MM.1S (cell line): ENCODE results near the gene CXCL3.

Source experiments
- DNase-seq: peaks from one replicate; pipeline ENCODE4 v3.0.0-alpha.2; 2015
- H2AFZ ChIP-seq: fragments of 300-600 bp; sonication (generic); 2 replicates; pipeline ENCODE4 v1.6.0; 2016; ENCODE audit warnings: antibody characterized with exemption, low read length
- H3F3A ChIP-seq: fragments of 300-600 bp; sonication (generic); 2 replicates; pipeline ENCODE4 v1.6.1; 2016; ENCODE audit warnings: mild to moderate bottlenecking, antibody characterized with exemption, low read length, moderate library complexity, mixed read lengths; ENCODE audit not compliant: insufficient read depth
- H3K27ac ChIP-seq: fragments of 300-600 bp; sonication (generic); 2 replicates; pipeline ENCODE4 v1.5.1; 2016; ENCODE audit warnings: mild to moderate bottlenecking, low read length
- H3K27me3 ChIP-seq: fragments of 300-600 bp; sonication (generic); replicated peaks from 2 replicates; pipeline ENCODE4 v1.6.0; 2016; ENCODE audit warnings: low read length; ENCODE audit not compliant: insufficient read depth
- H3K36me3 ChIP-seq: fragments of 300-600 bp; sonication (generic); replicated peaks from 2 replicates; pipeline ENCODE4 v1.6.1; 2016; ENCODE audit warnings: mild to moderate bottlenecking, low read length, mixed read lengths; ENCODE audit not compliant: insufficient read depth
- H3K4me1 ChIP-seq: fragments of 300-600 bp; sonication (generic); 2 replicates; pipeline ENCODE4 v1.6.1; 2016; ENCODE audit warnings: low read length, mixed read lengths
- H3K4me2 ChIP-seq: fragments of 300-600 bp; sonication (generic); 2 replicates; pipeline ENCODE4 v1.6.0; 2016; ENCODE audit warnings: low read depth, low read length
- H3K4me3 ChIP-seq: fragments of 300-600 bp; sonication (generic); 2 replicates; pipeline ENCODE4 v1.5.1; 2016; ENCODE audit warnings: low read length, mixed read lengths
- H3K79me2 ChIP-seq: fragments of 300-600 bp; sonication (generic); 2 replicates; pipeline ENCODE4 v1.6.1; 2016; ENCODE audit warnings: mixed run types, low read length, mixed read lengths
- H3K9ac ChIP-seq: fragments of 300-600 bp; sonication (generic); 2 replicates; pipeline ENCODE4 v1.6.1; 2016; ENCODE audit warnings: low read length, mixed read lengths
- H3K9me2 ChIP-seq: fragments of 300-600 bp; sonication (generic); replicated peaks from 2 replicates; pipeline ENCODE4 v1.6.1; 2016; ENCODE audit warnings: mild to moderate bottlenecking, low read length, mixed read lengths; ENCODE audit not compliant: insufficient read depth
- H3K9me3 ChIP-seq: fragments of 300-600 bp; sonication (generic); replicated peaks from 2 replicates; pipeline ENCODE4 v1.6.1; 2016; ENCODE audit warnings: mild to moderate bottlenecking, low read length, mixed read lengths; ENCODE audit not compliant: insufficient read depth
- H4K20me1 ChIP-seq: fragments of 300-600 bp; sonication (generic); 2 replicates; pipeline ENCODE4 v1.6.1; 2016; ENCODE audit warnings: mild to moderate bottlenecking, low read length, moderate library complexity, mixed read lengths; ENCODE audit not compliant: insufficient read depth
- CTCF ChIP-seq: fragments of 300-600 bp; sonication (generic); IDR thresholded peaks from 2 replicates; pipeline ENCODE4 v1.5.1; 2016; ENCODE audit warnings: antibody characterized with exemption, low read length, mixed read lengths
- EZH2 ChIP-seq: fragments of 300-600 bp; sonication (generic); optimal IDR thresholded peaks from 2 replicates; pipeline ENCODE3; 2017; ENCODE audit warnings: low read depth, mild to moderate bottlenecking, antibody characterized with exemption, low read length, mixed read lengths
- EZH2phosphoT487 ChIP-seq: fragments of 300-600 bp; sonication (generic); IDR thresholded peaks from 2 replicates; pipeline ENCODE4 v1.6.1; 2018; ENCODE audit warnings: antibody characterized with exemption, low read length

Gene CXCL3

DNA sequence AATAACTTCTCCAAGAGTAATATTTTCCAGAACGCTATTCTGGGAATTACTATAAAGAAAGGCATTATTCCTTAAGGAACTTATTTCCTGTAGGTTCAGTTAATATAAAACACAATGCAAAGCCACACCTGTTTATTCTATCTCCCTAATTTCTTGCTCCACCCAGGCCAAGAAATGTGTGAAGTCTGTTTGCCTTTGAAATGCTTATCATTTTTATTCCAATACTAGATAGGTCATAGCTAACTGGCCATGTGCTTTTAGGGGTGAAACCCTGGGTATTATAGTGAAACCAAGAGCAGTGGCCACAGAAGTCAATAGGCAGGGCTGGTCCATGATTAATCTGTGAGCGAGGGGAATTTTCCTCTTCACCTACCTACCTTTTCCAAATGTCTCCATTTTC, 14.8 kb downstream of the CXCL3 start:
- H3K4me3 ChIP-seq: no peak overlapping the region
- H3K27me3 ChIP-seq: no peaks in the 10 kb centered on the region
- H3K9me2 ChIP-seq: no peaks in the 10 kb centered on the region
- no peaks in the 10 kb centered on the region for H4K20me1 ChIP-seq
- H3K79me2 ChIP-seq: no peaks in the 10 kb centered on the region
- DNase-seq: no peak
- H2AFZ ChIP-seq: no peak overlapping the region
- H3K9me3 ChIP-seq: no peaks in the 10 kb centered on the region
- no peak overlapping the region for H3K4me2 ChIP-seq
- TF ChIP-seq EZH2: no peak
- no peak for TF ChIP-seq EZH2phosphoT487
- TF ChIP-seq CTCF: no peak
- H3K9ac ChIP-seq: no peak overlapping the region
- H3F3A ChIP-seq: no peaks in the 10 kb centered on the region
- no peak overlapping the region for H3K27ac ChIP-seq
- H3K36me3 ChIP-seq: no peaks in the 10 kb centered on the region
- H3K4me1 ChIP-seq: no peaks in the 10 kb centered on the region

GRCh38 chr4:74021601-74022000, 16.9 kb downstream of the CXCL3 start:
- no peak for DNase-seq
- Histone ChIP-seq H3K27ac (no peak overlapping the region), H3K27me3 (no peaks in the 10 kb centered on the region), H3K4me2 (no peak overlapping the region), H3K9me2 (no peaks in the 10 kb centered on the region), H3K4me1 (no peaks in the 10 kb centered on the region), H3F3A (no peaks in the 10 kb centered on the region), H2AFZ (no peak overlapping the region), H3K79me2 (no peaks in the 10 kb centered on the region), H3K36me3 (no peaks in the 10 kb centered on the region), H3K9me3 (no peaks in the 10 kb centered on the region), H4K20me1 (no peaks in the 10 kb centered on the region), H3K4me3 (no peak overlapping the region), H3K9ac (no peak overlapping the region)
- TF ChIP-seq EZH2: no peak
- TF ChIP-seq CTCF: no peak
- no peak for TF ChIP-seq EZH2phosphoT487

DNA sequence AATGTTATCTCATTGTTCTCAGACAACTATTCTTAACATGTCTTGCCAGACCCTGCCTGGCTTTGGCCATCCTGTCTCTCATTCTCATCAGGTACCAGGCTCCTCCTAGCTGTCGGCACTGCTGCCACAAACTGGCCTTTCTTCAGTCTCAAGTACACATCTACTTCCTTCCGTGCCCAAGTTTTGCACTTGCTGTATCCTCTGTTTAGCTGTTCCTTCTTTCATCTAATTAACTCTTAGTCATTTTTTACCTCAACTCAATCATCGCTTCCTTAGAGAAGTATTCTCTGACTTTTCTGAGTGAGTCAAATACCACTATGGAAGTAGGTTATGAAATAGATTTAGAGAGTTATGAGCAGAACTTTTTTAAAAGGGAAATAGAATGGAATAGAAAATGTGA, 19.7 kb downstream of the CXCL3 start:
- no peak for DNase-seq
- Histone ChIP-seq H3K4me1 (no peaks in the 10 kb centered on the region), H3K4me3 (no peak overlapping the region), H3K36me3 (no peaks in the 10 kb centered on the region), H3K4me2 (no peak overlapping the region), H4K20me1 (no peaks in the 10 kb centered on the region), H3K9me3 (no peaks in the 10 kb centered on the region), H3K9me2 (no peaks in the 10 kb centered on the region), H3K27ac (no peak overlapping the region), H3F3A (no peaks in the 10 kb centered on the region), H3K79me2 (no peaks in the 10 kb centered on the region), H3K9ac (no peak overlapping the region), H3K27me3 (no peaks in the 10 kb centered on the region), H2AFZ (no peak overlapping the region)
- TF ChIP-seq EZH2 (no peak), CTCF (no peak), EZH2phosphoT487 (no peak)

DNA sequence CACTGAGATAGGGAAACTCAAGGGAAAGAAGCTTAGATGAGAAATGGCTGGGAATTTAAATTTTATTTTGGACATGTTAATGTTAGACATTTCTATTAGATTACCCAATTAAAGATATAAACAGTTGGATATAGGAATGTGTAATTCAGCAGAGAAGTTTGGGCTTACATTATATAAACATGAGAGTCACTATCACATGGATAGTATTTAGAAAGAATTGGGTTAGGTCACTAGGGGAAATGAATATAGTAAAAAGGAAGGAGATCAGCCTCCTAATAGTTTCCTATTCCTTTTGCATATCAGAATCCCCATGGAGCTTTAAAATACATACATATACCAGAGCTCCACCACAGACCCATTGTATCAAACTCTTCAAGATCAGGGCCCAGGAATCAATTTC, 20.4 kb downstream of the CXCL3 start:
- Histone ChIP-seq H4K20me1 (no peaks in the 10 kb centered on the region), H3K27ac (no peak overlapping the region), H3K79me2 (no peaks in the 10 kb centered on the region), H3K4me3 (no peak overlapping the region), H3K4me2 (no peak overlapping the region), H3K9me2 (no peaks in the 10 kb centered on the region), H3K9me3 (no peaks in the 10 kb centered on the region), H3K27me3 (no peaks in the 10 kb centered on the region), H2AFZ (no peak overlapping the region), H3K9ac (no peak overlapping the region), H3K4me1 (no peaks in the 10 kb centered on the region), H3K36me3 (no peaks in the 10 kb centered on the region), H3F3A (no peaks in the 10 kb centered on the region)
- no peak for DNase-seq
- TF ChIP-seq CTCF (no peak), EZH2 (no peak), EZH2phosphoT487 (no peak)
